Vagina (tissue), 2 donors: Measurements from ENCODE around the gene MDFIC. TPM values are rescaled to one million over a fixed set of nuclear protein-coding genes. Genes with fewer than 3 reads are reported as not detected.

ENCODE experiments used
- DNase-seq, 2 donors: peaks; one replicate each; pipeline ENCODE4 v3.0.0-alpha.2; 2017; ENCODE audit errors: extremely low spot score in 2 of 2
- H3K27ac ChIP-seq: fragments of 200-600 bp; sonication (generic); one replicate; pipeline ENCODE4 v1.5.1; 2019
- H3K27me3 ChIP-seq: fragments of 200-600 bp; sonication (generic); one replicate; pipeline ENCODE4 v1.5.1; 2019
- H3K36me3 ChIP-seq, 2 donors: fragments of 200-600 bp; sonication (generic); one replicate each; pipeline ENCODE4 v1.5.1; 2017 to 2019
- H3K4me1 ChIP-seq: fragments of 200-600 bp; sonication (generic); one replicate; pipeline ENCODE4 v1.5.1; 2019
- H3K4me3 ChIP-seq, 2 donors: fragments of 200-600 bp; sonication (generic); 1 replicate in 1 of 2; 2 replicates in 1 of 2; pipeline ENCODE4 v1.5.1; 2016 to 2019
- H3K9me3 ChIP-seq: fragments of 200-600 bp; sonication (generic); one replicate; pipeline ENCODE4 v1.5.1; 2019
- POLR2A ChIP-seq, 2 donors: fragments of 450-650 bp; IDR thresholded peaks; one replicate each; pipeline ENCODE4 v1.6.1; 2017; ENCODE audit warnings: antibody characterized with exemption in 2 of 2, mild to moderate bottlenecking in 2 of 2, moderate library complexity in 2 of 2
- POLR2AphosphoS5 ChIP-seq, 2 donors: sonication (generic); formaldehyde crosslinking; IDR thresholded peaks; one replicate each; pipeline ENCODE4 v1.9.0; 2017; ENCODE audit warnings: antibody characterized with exemption in 2 of 2, mild to moderate bottlenecking in 2 of 2, low read depth in 1 of 2; ENCODE audit not compliant: insufficient read depth in 1 of 2
- intact Hi-C: fragments of 100-400 bp; cut with DNase I; formaldehyde crosslinking; loops from one replicate; pipeline ENCODE4 v1.15.1; 2023
- total RNA-seq: library from RNA; depleted of rRNA; stranded (reverse); fragments of >200 nt; gene quantifications from one replicate; pipeline ENCODE4 v1.2.3, GENCODE V29; 2016
- TF ChIP-seq, protein P1 (sequence below), 3 experiments: fragments of 450-650 bp in 2 of 3; fragments of 200-600 bp in 1 of 3; sonication (generic) in 1 of 3; IDR thresholded peaks; one replicate each; pipeline ENCODE4 v1.5.1; 2017 to 2019; ENCODE audit warnings: antibody characterized with exemption in 3 of 3, mild to moderate bottlenecking in 2 of 3, moderate library complexity in 2 of 3

Gene MDFIC
- total RNA-seq, 1 donor from 2014 or later = 27.7 TPM

DNA sequence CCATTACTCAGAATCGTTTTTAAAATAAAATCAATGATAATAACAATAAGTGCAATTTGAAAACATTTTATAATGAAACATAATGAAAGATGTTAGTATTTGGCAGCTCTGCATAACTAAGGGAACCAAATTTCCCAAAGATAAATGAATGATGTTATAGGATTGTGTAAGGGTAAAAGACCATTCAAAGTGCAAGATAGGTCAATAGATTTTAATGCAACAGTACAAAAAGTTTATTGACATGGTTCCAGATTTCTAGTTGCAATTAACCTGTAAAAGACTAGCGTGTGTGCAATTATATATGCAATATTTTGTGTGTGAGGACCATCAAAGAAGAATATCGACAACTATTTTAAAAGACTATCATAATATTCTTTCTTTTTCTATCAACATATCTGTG, 122.3 kb downstream of the MDFIC start:
- intact Hi-C loops = no loop called here
- no peaks in the 10 kb centered on the region for H3K27me3 ChIP-seq
- no peaks in the 10 kb centered on the region for H3K36me3 ChIP-seq
- no peaks in the 10 kb centered on the region for H3K4me1 ChIP-seq
- TF ChIP-seq, protein P1, sequence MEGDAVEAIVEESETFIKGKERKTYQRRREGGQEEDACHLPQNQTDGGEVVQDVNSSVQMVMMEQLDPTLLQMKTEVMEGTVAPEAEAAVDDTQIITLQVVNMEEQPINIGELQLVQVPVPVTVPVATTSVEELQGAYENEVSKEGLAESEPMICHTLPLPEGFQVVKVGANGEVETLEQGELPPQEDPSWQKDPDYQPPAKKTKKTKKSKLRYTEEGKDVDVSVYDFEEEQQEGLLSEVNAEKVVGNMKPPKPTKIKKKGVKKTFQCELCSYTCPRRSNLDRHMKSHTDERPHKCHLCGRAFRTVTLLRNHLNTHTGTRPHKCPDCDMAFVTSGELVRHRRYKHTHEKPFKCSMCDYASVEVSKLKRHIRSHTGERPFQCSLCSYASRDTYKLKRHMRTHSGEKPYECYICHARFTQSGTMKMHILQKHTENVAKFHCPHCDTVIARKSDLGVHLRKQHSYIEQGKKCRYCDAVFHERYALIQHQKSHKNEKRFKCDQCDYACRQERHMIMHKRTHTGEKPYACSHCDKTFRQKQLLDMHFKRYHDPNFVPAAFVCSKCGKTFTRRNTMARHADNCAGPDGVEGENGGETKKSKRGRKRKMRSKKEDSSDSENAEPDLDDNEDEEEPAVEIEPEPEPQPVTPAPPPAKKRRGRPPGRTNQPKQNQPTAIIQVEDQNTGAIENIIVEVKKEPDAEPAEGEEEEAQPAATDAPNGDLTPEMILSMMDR (IDR thresholded peaks at IDR 0.05) = no peak
- TF ChIP-seq POLR2AphosphoS5 (IDR thresholded peaks at IDR 0.05; ENCODE audit: insufficient read depth in 1 of 2, low read depth in 1 of 2) = no peak
- no peak for TF ChIP-seq POLR2A (IDR thresholded peaks at IDR 0.05)
- H3K9me3 ChIP-seq = no peaks in the 10 kb centered on the region
- no peak overlapping the region for H3K27ac ChIP-seq
- no peak for DNase-seq
- H3K4me3 ChIP-seq = no peak overlapping the region

- DNase-seq = no peak
- H3K27ac ChIP-seq = no peak overlapping the region
- H3K27me3 ChIP-seq = no peaks in the 10 kb centered on the region
- intact Hi-C loops = no loop called here
- TF ChIP-seq, protein P1 (IDR thresholded peaks at IDR 0.05) = no peak
- no peak for TF ChIP-seq POLR2AphosphoS5 (IDR thresholded peaks at IDR 0.05; ENCODE audit: insufficient read depth in 1 of 2, low read depth in 1 of 2)
- no peak for TF ChIP-seq POLR2A (IDR thresholded peaks at IDR 0.05)
- H3K4me1 ChIP-seq = no peaks in the 10 kb centered on the region
- no peaks in the 10 kb centered on the region for H3K36me3 ChIP-seq
- no peak overlapping the region for H3K4me3 ChIP-seq
- H3K9me3 ChIP-seq = no peaks in the 10 kb centered on the region
Observed at GRCh38 chr7:115047958-115048720, 126.2 kb downstream of the MDFIC start.

- Histone ChIP-seq H3K27me3 (no peaks in the 10 kb centered on the region), H3K4me1 (no peaks in the 10 kb centered on the region), H3K4me3 (no peak overlapping the region), H3K36me3 (no peaks in the 10 kb centered on the region), H3K9me3 (no peaks in the 10 kb centered on the region), H3K27ac (no peak overlapping the region)
- intact Hi-C loops = no loop called here
- no peak for DNase-seq
- TF ChIP-seq, protein P1 (IDR thresholded peaks at IDR 0.05) = no peak
- TF ChIP-seq POLR2A (IDR thresholded peaks at IDR 0.05) (no peak), POLR2AphosphoS5 (IDR thresholded peaks at IDR 0.05; ENCODE audit: insufficient read depth in 1 of 2, low read depth in 1 of 2) (no peak)
Observed at GRCh38 chr7:115052706-115053105, 130.8 kb downstream of the MDFIC start.

DNA sequence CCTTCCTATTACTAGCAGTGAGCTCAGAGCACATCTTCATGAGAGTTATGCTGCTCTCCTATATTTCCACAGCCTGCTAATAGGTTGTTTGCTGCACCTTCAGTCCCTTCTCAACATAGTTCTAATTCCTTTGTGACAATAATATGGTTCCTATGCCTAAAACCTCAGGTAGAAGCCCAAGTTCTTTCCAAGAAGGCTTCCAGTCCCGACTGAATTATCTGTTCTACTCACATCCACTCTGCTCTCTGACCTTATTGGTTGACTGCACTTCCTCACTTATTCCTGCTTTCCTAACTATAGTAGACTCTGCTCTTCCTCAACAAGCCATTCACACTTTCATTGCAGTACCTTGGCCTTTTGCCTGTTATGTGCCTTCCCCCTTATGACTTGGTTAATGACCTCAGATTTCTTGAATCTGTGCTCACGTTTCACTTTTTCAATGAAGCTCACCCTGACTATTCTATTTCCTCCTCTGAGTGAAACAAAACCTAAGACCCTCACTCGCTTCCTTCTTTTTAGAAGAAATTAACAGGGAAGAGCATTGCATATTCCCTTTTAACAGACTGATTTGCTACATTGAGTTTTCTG, 132.7 kb downstream of the MDFIC start:
- no peak for TF ChIP-seq POLR2A (IDR thresholded peaks at IDR 0.05)
- TF ChIP-seq, protein P1 (IDR thresholded peaks at IDR 0.05) = no peak
- no peak for TF ChIP-seq POLR2AphosphoS5 (IDR thresholded peaks at IDR 0.05; ENCODE audit: insufficient read depth in 1 of 2, low read depth in 1 of 2)
- H3K9me3 ChIP-seq = no peaks in the 10 kb centered on the region
- no peak overlapping the region for H3K4me3 ChIP-seq
- H3K36me3 ChIP-seq = no peaks in the 10 kb centered on the region
- no peaks in the 10 kb centered on the region for H3K27me3 ChIP-seq
- intact Hi-C loops = no loop called here
- H3K4me1 ChIP-seq = no peaks in the 10 kb centered on the region
- no peak for DNase-seq
- no peak overlapping the region for H3K27ac ChIP-seq

- intact Hi-C loops = no loop called here
- H3K27me3 ChIP-seq = no peaks in the 10 kb centered on the region
- no peak overlapping the region for H3K27ac ChIP-seq
Observed at GRCh38 chr7:115056019-115056418, 134.1 kb downstream of the MDFIC start.

More at GRCh38 chr7:115056019-115056418, 134.1 kb downstream of the MDFIC start:
- DNase-seq = no peak
- no peak for TF ChIP-seq POLR2AphosphoS5 (IDR thresholded peaks at IDR 0.05; ENCODE audit: insufficient read depth in 1 of 2, low read depth in 1 of 2)
- TF ChIP-seq, protein P1 (IDR thresholded peaks at IDR 0.05) = no peak
- no peak for TF ChIP-seq POLR2A (IDR thresholded peaks at IDR 0.05)
- no peaks in the 10 kb centered on the region for H3K9me3 ChIP-seq
- H3K4me3 ChIP-seq = no peak overlapping the region
- H3K36me3 ChIP-seq = no peaks in the 10 kb centered on the region
- H3K4me1 ChIP-seq = no peaks in the 10 kb centered on the region
